Upper lobe of left lung (tissue), 6 donors: Measurements from ENCODE around the gene IKBIP. TPM values are rescaled to one million over a fixed set of nuclear protein-coding genes. Genes with fewer than 3 reads are reported as not detected.

Experiments
- ATAC-seq, 2 donors: fragments of 200-7000 bp; cut with Tn5 transposase; one replicate each; pipeline ENCODE4 v1.9.1; 2022; ENCODE audit warnings: mild to moderate bottlenecking in 2 of 2, moderate library complexity in 2 of 2; ENCODE audit not compliant: low FRiP score in 2 of 2
- DNase-seq, 2 donors: peaks; one replicate each; pipeline ENCODE4 v3.0.0-alpha.2; 2019 to 2020
- H3K27ac ChIP-seq, 4 donors: fragments of 200-600 bp; sonication (generic); one replicate each; pipeline ENCODE4 v1.5.1; 2016 to 2019
- H3K27me3 ChIP-seq, 4 donors: fragments of 200-600 bp; sonication (generic); one replicate each; pipeline ENCODE4 v1.5.1; 2017 to 2019
- H3K36me3 ChIP-seq, 4 donors: fragments of 200-600 bp; sonication (generic); one replicate each; pipeline ENCODE4 v1.5.1; 2016 to 2019
- H3K4me1 ChIP-seq, 4 donors: fragments of 200-600 bp; sonication (generic); one replicate each; pipeline ENCODE4 v1.5.1; 2018 to 2019
- H3K4me3 ChIP-seq, 4 donors: fragments of 200-600 bp; sonication (generic); one replicate each; pipeline ENCODE4 v1.5.1; 2017 to 2019; ENCODE audit warnings: mild to moderate bottlenecking in 2 of 4, moderate library complexity in 1 of 4
- H3K9me3 ChIP-seq, 4 donors: fragments of 200-600 bp; sonication (generic); one replicate each; pipeline ENCODE4 v1.5.1; 2018 to 2019
- EP300 ChIP-seq, 4 donors: sonication (generic); formaldehyde crosslinking; IDR thresholded peaks; one replicate each; pipeline ENCODE4 v1.5.1; 2017; ENCODE audit warnings: antibody characterized with exemption in 4 of 4, control low read depth in 2 of 4
- POLR2A ChIP-seq, 4 donors: fragments of 450-650 bp; IDR thresholded peaks; one replicate each; pipeline ENCODE4 v1.5.1; 2016 to 2017; ENCODE audit warnings: antibody characterized with exemption in 4 of 4, mild to moderate bottlenecking in 2 of 4
- POLR2AphosphoS5 ChIP-seq, 2 donors: sonication (generic); formaldehyde crosslinking; IDR thresholded peaks; one replicate each; pipeline ENCODE4 v1.5.1; 2017; ENCODE audit warnings: antibody characterized with exemption in 2 of 2
- WGBS, 2 donors: methylation state at CpG; one replicate each; pipeline ENCODE4 v1.1.5; 2017 to 2018; 5-methylcytosine and 5-hydroxymethylcytosine counted together
- total RNA-seq, 6 donors: library from RNA; depleted of rRNA in 4 of 6; stranded (reverse); fragments of >200 nt in 4 of 6; gene quantifications; one replicate each; pipeline versions ENCODE4 v1.1.0 to v1.2.1, GENCODE V29; 2016 to 2021
- TF ChIP-seq, protein P1 (sequence below), 6 experiments: fragments of 450-650 bp in 4 of 6; fragments of 200-600 bp in 2 of 6; sonication (generic) in 2 of 6; IDR thresholded peaks; one replicate each; pipeline ENCODE4 v1.5.1; 2016 to 2019; ENCODE audit warnings: antibody characterized with exemption in 6 of 6
- donor health status: DM: no; HTN: no; CAD: no; lungs with moderate emphysema.
- donor health status: DM: no; HTN: yes; CAD: no; lungs with severe emphysema.

Gene IKBIP, protein sequence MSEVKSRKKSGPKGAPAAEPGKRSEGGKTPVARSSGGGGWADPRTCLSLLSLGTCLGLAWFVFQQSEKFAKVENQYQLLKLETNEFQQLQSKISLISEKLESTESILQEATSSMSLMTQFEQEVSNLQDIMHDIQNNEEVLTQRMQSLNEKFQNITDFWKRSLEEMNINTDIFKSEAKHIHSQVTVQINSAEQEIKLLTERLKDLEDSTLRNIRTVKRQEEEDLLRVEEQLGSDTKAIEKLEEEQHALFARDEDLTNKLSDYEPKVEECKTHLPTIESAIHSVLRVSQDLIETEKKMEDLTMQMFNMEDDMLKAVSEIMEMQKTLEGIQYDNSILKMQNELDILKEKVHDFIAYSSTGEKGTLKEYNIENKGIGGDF
- total RNA-seq, result 10 to 100 TPM in 3 of 6 donors, 1 to 10 TPM in 3; 1.0 to 17.8 (median 11.2) TPM

DNA sequence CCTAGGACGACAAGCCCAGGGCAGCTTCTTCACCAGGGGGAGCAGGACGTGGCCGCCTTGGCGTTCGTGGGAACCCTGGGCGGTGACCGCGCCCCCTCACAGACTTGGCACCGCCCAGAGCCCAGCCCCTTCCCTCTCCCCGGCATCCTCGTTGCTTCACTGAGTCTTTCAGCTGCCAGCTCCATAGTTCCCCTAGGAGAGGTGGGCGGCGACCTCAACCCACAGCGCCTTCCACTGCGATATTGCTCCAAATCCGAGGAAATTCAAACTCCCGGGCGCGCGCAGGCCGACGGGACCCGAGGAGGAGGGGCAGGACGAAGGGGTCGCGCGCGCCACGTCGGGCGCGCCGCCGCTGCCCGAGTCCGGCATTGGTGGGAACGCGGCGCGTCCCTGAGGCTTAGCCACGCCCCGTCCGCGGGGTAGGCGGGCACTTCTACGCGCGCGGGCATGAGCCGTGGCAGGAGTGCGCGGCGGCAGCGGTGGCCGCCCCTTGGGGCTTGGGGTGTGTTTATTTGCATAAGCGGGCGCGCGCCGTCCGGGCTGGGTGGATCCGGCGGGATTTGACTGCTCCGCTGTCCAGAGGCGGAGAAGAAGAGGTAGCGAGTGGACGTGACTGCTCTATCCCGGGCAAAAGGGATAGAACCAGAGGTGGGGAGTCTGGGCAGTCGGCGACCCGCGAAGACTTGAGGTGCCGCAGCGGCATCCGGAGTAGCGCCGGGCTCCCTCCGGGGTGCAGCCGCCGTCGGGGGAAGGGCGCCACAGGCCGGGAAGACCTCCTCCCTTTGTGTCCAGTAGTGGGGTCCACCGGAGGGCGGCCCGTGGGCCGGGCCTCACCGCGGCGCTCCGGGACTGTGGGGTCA, at the start of gene IKBIP, which contains the start of gene APAF1:
IKBIP (minus strand) TSS at position 77 of the 860 bp plus-strand sequence. CDS start 87 bp downstream, outside the sequence.
APAF1 (plus strand) TSS at position 579 of the 860 bp plus-strand sequence. CDS start 3,070 bp downstream, outside the sequence.
- peaks cover 6 to 17% (median 8%) of the 10 kb centered on the region in 4 donors for H3K36me3 ChIP-seq
- no peaks in the 10 kb centered on the region for H3K27me3 ChIP-seq
- 0% methylated on average over 40 to 46 of the region's 91 CpGs for WGBS, 2 donors
- no peaks in the 10 kb centered on the region for H3K9me3 ChIP-seq
- H3K4me3 ChIP-seq, result peak within 1 kb of the TSS; percentile 78 to 99 (median 88)
- TF ChIP-seq POLR2AphosphoS5 (IDR thresholded peaks at IDR 0.05), result peak; percentile 69 to 87
- TF ChIP-seq, protein P1, sequence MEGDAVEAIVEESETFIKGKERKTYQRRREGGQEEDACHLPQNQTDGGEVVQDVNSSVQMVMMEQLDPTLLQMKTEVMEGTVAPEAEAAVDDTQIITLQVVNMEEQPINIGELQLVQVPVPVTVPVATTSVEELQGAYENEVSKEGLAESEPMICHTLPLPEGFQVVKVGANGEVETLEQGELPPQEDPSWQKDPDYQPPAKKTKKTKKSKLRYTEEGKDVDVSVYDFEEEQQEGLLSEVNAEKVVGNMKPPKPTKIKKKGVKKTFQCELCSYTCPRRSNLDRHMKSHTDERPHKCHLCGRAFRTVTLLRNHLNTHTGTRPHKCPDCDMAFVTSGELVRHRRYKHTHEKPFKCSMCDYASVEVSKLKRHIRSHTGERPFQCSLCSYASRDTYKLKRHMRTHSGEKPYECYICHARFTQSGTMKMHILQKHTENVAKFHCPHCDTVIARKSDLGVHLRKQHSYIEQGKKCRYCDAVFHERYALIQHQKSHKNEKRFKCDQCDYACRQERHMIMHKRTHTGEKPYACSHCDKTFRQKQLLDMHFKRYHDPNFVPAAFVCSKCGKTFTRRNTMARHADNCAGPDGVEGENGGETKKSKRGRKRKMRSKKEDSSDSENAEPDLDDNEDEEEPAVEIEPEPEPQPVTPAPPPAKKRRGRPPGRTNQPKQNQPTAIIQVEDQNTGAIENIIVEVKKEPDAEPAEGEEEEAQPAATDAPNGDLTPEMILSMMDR (IDR thresholded peaks at IDR 0.05), result peak in 1 of 6 experiments; percentile 20
- TF ChIP-seq EP300 (IDR thresholded peaks at IDR 0.05), result no peak
- TF ChIP-seq POLR2A (IDR thresholded peaks at IDR 0.05), result peak; percentile 74 to 86 (median 82)
- peak; percentile 99 to 100 for DNase-seq
- H3K4me1 ChIP-seq, result peaks cover 7 to 27% (median 16%) of the 10 kb centered on the region in 4 donors
- peak within 1 kb of the TSS; percentile 86 to 96 (median 95) for H3K27ac ChIP-seq
- peak; percentile 98 to 99 for ATAC-seq

- no peak for ATAC-seq
- Histone ChIP-seq H3K4me3 (no peak overlapping the region), H3K4me1 (peaks cover 0 to 5% (median 0%) of the 10 kb centered on the region in 4 donors), H3K9me3 (no peaks in the 10 kb centered on the region), H3K36me3 (peaks cover 3 to 53% (median 9%) of the 10 kb centered on the region in 4 donors), H3K27ac (no peak overlapping the region), H3K27me3 (no peaks in the 10 kb centered on the region)
- DNase-seq, result no peak
- TF ChIP-seq POLR2A (IDR thresholded peaks at IDR 0.05) (no peak), EP300 (IDR thresholded peaks at IDR 0.05) (no peak)
- TF ChIP-seq, protein P1 (IDR thresholded peaks at IDR 0.05), result no peak
Observed at GRCh38 chr12:98691351-98691750, 46.8 kb upstream of the IKBIP start.

DNA sequence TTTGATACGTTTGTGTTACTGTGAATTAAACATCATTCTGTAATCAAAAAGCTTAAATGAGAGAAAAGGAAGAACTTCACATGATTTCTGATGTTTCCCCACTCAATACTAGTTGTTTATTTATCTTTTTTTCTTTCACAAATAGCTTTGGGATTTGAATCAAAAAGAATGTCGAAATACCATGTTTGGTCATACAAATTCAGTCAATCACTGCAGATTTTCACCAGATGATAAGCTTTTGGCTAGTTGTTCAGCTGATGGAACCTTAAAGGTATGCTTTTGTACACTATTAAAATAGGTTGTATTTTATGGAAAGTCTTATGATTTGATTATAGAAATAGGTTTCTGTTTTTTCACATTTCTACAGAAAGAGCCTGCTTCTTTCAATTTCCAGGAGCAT, 42.0 kb upstream of the IKBIP start:
- 84 to 85% methylated on average over 2 of the region's 2 CpGs for WGBS, 2 donors
- Histone ChIP-seq H3K9me3 (no peaks in the 10 kb centered on the region), H3K27ac (no peak overlapping the region), H3K4me3 (no peak overlapping the region), H3K36me3 (peaks cover 21 to 86% (median 40%) of the 10 kb centered on the region in 4 donors), H3K4me1 (peaks cover 0 to 4% (median 0%) of the 10 kb centered on the region in 4 donors), H3K27me3 (no peaks in the 10 kb centered on the region)
- DNase-seq, result no peak
- no peak for ATAC-seq
- TF ChIP-seq, protein P1 (IDR thresholded peaks at IDR 0.05), result no peak
- TF ChIP-seq POLR2AphosphoS5 (IDR thresholded peaks at IDR 0.05) (no peak), POLR2A (IDR thresholded peaks at IDR 0.05) (no peak), EP300 (IDR thresholded peaks at IDR 0.05) (no peak)

DNA sequence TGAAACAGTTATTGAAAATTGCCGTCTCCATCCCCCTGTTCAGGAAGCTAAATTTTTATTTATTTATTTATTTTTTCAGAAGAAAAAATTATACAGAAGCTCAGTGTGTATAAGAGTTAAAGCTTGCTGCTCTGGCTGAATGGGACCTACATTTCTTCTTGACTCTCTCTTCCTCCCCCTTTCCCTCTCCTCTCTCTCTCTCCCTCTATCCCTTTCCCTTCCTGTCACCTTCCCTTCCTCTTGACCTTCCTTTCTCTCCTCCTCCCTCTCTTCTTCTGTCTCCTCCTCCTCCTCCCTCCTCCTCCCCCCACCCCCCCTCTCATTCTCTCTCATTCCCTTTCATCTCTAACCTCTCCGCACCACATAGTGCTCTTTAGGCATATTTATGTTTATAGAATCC, 39.6 kb upstream of the IKBIP start:
- Histone ChIP-seq H3K4me1 (no peaks in the 10 kb centered on the region), H3K9me3 (no peaks in the 10 kb centered on the region), H3K36me3 (peaks cover 29 to 98% (median 60%) of the 10 kb centered on the region in 4 donors), H3K4me3 (no peak overlapping the region), H3K27ac (no peak overlapping the region), H3K27me3 (no peaks in the 10 kb centered on the region)
- TF ChIP-seq, protein P1 (IDR thresholded peaks at IDR 0.05), result no peak
- no peak for TF ChIP-seq EP300 (IDR thresholded peaks at IDR 0.05)
- TF ChIP-seq POLR2AphosphoS5 (IDR thresholded peaks at IDR 0.05), result no peak
- no peak for TF ChIP-seq POLR2A (IDR thresholded peaks at IDR 0.05)
- 91 to 94% methylated on average over 2 of the region's 2 CpGs for WGBS, 2 donors
- DNase-seq, result no peak
- no peak for ATAC-seq
